Posterior cingulate gyrus (tissue), 11 donors: ENCODE measurements around the gene AGL.
A peak's percentile ranks its signal among the peaks of the same experiment; 100 is the strongest.
"Not testable (repeated sequence)": the region's sequence is repeated elsewhere in the genome, so short reads cannot be mapped to it uniquely, and the experiment has no call there.

Experiments
- DNase-seq, 10 donors: peaks; one replicate each; pipeline versions ENCODE4 v3.0.0 to v3.0.0-alpha.2; 2020 to 2021; ENCODE audit warnings: mixed read lengths in 3 of 10
- intact Hi-C: fragments of 100-400 bp; cut with DNase I; formaldehyde crosslinking; loops from one replicate; pipeline ENCODE4 v1.15.1; 2023

The AGL gene

DNA sequence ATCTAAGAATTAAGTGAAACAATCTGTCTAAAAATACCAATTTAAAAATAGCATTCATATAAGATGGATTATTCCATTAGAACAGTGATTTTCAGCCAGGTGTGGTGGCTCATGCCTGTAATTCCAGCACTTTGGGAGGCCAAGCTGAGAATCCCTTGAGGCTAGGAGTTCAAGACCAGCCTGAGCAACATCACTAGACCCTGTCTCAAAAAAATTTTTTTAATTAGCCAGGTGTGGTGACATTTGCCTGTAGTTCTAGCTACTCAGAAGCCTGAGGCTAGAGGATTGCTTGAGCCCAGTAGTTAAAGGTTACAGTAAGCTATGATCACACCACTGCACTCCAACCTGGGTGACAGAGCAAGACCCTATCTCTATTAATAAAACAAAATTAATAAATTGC lies 84.6 kb downstream of the AGL start:
- intact Hi-C loops: no loop called here
- no peak for DNase-seq

DNA sequence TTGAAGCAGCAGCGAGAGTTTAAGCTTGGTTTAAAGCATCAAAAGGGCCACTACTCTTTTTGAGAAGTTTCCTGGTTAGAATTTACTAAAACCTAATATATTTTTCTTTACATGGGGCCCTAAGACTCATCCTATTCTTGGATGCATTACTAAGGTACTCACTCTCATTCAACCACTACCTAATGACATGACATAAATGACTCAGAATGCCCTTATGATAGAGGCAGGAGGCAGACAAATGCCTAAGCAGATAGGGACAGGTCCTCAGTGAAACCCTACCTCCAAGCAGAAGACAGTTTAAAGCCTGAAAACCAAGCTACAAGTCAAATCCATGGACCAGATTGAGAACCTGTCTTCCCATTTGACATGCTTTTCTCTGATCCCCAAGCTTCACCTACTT lies 85.4 kb downstream of the AGL start:
- intact Hi-C loops: no loop called here
- DNase-seq: no peak

DNA sequence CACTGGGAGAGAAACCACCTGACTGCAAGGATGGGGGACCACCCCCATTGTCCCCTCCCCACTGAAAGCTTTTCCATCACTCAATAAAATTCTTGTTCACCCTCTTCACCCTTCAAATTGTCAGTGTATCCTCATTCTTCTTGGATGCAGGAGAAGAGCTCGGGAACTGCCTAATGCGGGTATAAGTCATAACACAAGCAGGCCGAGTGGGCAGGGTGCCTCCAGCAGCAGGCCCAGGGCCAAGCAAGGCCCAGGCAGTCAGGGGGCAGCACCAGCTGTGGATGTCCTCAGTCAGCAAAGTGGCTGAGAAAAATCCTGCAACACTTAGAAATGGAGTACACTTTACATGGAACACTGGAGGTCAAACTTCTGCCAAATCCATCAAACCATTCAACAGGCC lies 85.9 kb downstream of the AGL start:
- no peak for DNase-seq
- intact Hi-C loops: no loop called here

DNA sequence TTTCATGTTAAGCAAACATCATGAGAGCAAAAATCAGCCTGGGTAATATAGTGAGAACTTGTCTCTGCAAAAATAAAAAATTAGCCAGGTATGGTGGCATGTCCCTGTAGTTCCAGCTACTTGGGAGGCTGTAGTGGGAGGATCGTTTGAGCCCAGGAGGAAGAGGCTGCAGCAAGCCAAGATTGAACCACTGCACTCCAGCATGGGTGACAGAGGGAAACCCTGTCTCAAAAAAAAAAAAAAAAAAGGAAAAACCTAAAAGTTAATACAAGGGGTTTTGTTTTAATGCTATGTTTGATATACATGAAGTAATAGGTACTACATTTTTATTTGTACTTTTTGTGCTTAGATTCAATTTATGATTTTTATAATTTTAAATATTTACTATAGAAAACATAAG lies 92.6 kb downstream of the AGL start:
- intact Hi-C loops: no loop called here
- no peak for DNase-seq

DNA sequence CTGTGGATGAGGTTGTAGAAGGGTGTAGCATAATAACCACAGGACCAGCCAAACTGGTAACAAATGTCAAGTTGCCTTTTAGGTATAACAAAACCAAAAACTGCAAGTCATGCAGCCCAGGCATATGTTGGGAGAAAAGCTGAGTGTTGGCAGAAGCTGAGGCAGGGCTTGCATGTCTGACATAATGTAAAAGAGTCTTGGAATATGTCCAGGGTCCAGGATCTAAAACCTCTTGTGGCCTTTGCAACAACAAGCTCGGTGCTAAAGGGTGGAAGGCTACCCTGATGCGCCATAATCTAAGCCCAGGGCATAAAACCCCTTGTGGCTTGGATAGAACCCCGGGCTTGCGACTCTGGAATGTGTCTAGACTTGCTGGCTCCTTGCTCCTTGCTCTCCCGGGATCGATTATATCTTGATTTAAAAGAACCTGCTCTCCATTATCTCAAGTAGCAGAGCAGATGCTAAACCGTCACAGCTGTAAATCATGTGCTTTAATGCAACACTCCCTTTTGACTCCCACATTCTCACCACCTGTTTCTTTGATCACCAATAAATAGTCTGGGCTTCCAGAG lies 93.1 kb downstream of the AGL start:
- intact Hi-C loops: no loop called here
- DNase-seq: no peak

DNA sequence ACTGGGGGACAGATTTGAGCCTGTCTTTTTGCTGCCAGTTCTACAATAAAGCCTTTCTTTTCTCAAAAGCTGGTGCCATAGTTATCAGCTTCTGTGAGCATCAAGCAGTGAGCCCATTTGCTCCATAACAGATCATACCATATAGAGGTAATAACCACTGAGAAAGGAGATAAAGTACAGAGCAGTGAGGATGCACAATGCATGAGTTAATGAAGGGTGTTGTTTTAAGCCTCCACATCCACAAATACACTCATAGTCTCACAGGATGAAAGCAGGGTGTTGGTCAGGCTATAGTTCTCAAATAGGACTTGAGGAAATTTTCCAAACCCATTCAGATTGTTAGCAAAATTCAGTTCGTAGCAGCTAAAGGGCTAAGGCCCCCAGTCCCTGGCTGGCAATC lies 94.0 kb downstream of the AGL start:
- intact Hi-C loops: no loop called here
- DNase-seq: no peak

DNA sequence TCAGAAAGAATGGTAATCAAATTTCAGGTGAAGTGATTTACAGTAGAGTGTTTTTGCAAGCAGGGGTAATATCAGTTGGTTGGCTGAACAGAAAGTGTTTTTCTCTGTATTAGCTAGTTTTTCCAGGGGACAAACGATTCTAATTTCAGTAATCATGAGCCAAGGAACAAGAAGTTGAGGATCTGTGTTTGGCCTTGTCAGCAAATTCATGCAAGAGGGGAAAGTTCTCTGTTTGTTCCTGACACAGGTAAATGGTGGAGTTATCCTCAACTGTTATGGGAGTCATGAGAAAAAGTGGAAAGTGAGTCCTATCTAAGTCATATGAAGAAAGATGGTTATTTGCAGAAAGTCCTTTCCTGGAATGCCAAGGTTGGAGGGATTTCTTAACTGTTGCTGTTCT lies 95.0 kb downstream of the AGL start:
- intact Hi-C loops: no loop called here

DNA sequence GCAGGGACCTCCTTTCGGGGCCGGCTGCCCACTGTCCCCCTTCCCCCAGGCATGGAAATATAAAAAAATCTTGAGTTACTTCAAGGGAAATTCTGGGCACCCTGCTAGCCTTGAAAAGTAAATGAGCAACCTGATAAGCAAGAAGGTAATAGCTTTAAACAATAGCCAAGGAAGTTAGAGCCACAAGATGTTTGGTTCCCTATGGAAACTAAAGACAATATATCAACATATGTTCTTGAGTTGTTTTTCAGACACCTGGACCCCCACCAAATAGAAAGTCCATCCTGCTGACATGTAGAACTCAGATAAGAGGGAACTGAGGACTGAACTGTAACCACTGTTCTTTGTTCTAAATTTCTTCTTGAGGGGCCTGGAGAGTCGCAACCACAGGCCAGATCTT lies 100.3 kb downstream of the AGL start:
- intact Hi-C loops: no loop called here
- no peak for DNase-seq

More for the DNA sequence above, 95.0 kb downstream of the AGL start:
- no peak for DNase-seq

DNA sequence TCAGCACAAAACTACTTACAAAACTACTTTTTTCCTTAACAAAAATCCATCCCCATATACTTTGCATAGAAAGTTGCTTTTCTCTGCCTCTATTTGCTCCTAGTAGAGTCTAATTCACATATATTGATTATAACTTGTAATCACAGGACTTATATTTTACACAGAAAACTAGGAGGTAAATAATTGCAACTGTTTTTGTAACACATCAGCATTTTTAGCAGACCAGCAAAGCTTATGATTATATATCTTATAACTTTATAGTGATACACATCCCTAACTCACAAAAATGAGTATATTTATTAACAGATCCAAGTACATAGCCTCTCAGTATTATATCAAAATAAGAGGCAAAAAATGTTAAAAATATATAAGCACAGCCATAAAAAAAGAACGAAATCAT lies 102.4 kb downstream of the AGL start:
- DNase-seq: no peak
- intact Hi-C loops: no loop called here

DNA sequence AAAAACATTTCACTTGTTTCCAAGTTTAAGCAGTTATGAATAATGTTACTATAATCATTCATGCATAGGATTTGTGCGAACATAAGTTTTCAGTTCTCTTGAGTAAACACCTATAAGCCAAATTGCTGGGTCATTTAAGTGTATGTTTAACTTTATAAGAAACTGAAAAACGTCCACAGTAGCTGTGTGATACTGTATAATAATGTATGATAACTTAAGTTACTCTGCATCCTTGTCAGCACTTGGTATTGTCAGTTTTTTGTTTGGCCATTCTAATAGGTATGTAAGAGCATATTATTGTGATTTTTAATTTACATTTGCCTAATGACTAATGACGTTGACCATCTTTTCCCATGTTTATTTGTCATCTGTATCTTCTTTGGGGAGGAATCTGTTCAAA lies 105.2 kb downstream of the AGL start:
- intact Hi-C loops: no loop called here
- DNase-seq: no peak

DNA sequence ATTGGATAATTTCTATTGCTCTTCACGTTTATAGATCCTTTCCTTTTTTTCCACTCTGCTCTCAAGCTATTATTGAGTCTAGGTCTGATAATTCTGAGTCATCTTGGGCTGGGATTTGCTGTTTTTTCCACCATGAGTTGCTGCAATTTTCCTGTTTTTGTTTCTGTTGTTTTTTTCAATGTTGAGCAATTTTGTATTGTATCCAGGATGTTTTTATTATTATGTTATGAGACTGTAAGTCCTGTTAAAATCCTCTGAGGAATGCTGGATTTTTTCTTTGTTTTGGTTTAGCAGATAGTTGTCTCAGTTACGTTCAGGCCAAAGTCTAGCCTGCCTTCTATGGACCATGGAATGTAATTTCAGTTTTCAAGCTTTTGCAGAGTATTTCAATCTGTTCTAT lies 106.6 kb downstream of the AGL start:
- DNase-seq: no peak
- intact Hi-C loops: no loop called here

DNA sequence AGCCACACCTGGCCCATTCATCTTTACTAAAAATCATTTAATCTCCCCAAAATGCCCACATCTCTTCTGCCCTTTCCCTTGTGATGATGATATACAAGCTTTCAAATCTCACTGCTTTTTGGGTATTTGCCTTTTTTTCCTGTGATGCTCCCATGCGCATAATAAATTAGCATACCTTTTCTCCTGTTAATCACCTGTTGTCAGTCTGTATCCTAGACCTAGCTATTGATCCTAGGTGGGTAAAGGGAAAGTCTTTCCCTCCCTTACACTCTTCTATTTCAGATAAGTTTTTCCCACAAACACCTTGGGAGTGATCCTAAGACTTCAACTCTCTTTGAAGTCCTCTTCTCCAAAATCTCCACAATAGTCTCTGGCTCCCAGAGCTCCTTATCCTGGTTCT lies 107.7 kb downstream of the AGL start:
- DNase-seq: no peak
- intact Hi-C loops: no loop called here

DNA sequence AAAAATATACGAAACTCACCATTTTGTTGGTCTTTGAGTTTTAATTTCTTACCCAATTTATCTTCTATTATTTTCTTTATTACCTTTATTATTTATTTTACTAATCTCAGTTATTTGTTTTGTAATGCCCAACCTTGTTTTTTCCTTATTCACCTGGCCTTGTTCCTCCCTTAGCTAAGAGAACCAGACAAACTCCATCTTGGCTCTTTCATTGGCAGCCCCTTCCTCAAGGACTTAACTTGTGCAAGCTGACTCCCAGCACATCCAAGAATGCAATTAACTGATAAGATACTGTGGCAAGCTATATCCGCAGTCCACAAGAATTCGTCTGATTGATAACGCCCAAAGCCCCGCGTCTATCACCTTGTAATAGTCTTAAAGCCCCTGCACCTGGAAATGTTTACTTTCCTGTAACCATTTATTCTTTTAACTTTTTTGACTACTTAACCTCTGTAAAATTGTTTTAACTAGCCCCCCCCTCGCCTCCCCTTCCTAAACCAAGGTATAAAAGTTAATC lies 109.1 kb downstream of the AGL start:
- intact Hi-C loops, DNase-seq: not testable (repeated sequence)

DNA sequence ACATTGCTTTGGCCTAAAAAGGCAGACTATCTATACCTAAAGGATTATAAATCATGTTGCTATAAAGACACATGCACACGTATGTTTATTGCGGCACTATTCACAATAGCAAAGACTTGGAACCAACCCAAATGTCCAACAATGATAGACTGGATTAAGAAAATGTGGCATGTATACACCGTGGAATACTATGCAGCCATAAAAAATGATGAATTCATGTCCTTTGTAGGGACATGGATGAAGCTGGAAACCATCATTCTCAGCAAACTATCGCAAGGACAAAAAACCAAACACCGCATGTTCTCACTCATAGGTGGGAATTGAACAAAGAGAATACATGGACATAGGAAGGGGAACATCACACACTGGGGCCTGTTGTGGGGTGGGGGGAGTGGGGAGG lies 110.1 kb downstream of the AGL start:
- intact Hi-C loops: loop anchor here (10.0 kb wide), 1 partner anchor 175 kb away; the partner anchor contains the start of genes SASS6 and TRMT13

DNA sequence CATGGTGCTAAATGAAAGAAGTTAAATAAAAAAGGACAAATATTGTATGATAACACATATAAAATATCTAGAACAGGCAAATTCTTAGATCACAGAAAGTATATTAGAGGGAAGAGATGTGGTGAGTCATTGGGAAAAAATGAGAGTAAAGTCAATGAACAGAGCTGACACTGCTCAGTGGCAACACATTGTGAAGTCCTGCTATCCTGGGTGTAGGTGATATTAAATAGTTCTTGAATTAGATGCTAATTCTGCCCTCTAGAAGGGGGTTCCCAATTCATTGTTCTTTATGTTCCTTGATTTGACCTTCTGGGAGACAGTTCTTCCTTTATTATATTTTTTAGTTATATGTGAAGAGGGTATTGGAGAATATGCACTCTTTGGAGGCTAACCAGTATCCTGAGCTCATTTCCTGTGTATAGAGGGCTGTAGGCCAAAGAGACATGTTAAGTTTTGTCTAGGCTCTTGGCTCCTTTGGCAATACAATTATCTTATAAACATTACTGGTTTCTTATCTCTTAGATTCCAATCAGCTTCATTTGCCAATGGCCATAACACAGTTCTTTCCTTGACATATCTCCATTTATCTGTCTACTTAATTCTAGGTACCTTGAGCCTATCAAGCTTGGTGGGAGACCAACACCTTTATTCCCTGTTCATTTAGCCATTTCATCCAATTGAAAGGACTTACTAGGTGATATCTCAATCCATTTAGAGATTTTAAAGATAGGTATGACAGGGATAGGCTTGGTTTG lies 113.1 kb downstream of the AGL start:
- intact Hi-C loops: loop anchor here (10.0 kb wide), 1 partner anchor 172 kb away; the partner anchor contains the start of genes SASS6 and TRMT13

More for the DNA sequence above, 110.1 kb downstream of the AGL start:
- DNase-seq: not testable (repeated sequence)

DNA sequence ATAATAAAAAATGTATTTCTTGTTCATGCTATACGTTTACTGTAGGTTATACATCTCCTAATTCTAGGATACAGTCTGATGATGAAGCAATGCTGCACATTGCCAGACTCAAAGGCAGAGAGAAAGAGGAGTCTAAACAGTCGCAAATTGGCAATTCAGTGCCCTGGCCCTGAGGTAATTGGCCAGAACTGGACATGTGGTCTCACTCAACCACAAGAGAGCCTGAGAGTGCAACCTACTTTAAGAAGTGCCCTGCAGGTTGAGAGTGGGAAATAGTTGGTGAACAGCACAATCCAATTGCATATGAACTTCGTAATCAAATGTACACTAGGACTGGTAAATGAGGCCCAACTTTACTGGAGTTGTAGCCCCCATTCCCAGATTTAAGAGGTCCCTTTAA lies 114.6 kb downstream of the AGL start:
- intact Hi-C loops: loop anchor here (10.0 kb wide), 1 partner anchor 170 kb away; the partner anchor contains the start of genes SASS6 and TRMT13
- DNase-seq: no peak

More for the DNA sequence above, 113.1 kb downstream of the AGL start:
- DNase-seq: no peak

DNA sequence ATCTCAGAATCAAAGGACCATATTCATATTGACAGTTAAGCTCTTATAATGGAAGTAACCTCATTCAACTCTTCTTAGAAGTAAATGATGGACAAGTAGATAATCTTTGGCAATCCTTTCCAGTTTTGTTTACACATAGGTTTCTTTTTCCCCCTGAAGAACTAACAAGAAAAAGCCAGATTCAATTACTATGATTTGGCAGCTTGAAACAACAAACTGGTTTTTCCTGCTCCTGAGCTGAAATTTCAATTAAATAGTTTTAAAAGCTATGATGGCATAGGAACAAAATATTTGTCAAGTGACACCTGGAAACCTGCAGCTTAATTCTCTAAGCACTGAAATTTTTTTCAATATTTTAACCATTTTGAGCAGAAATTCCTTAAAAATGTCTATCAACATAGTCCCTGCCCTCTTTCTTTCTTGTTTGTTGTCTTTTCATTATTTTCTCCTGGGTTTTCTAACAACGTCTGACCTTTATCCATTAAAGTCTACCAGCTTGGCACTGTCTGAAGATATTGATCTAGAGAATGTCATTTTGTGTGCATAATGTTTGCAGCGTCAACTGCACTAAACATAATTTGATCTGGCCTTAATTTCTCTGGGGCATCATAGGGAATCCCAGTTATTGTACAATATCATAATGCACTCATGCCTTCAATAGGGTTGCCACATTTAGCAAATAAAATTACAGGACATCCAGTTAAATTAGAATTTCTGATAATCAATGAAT lies 115.7 kb downstream of the AGL start:
- no peak for DNase-seq
- intact Hi-C loops: loop anchor here (10.0 kb wide), 1 partner anchor 169 kb away; the partner anchor contains the start of genes SASS6 and TRMT13

DNA sequence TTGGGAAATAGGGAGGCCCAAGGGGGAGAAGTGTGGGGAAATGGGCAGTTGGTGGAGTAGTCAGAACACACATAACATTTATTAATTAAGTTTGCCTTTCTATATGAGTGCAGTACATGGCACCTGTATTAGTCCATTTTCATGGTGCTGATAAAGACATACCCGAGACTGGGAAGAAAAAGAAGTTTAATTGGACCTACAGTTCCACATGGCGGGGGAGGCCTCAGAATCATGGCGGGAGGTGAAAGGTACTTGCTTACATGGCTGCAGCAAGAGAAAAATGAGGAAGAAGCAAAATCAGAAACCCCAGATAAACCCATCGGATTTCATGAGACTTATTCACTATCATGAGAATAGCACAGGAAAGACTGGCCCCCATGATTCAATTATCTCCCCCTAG lies 118.1 kb downstream of the AGL start:
- intact Hi-C loops: loop anchor here (10.0 kb wide), 1 partner anchor 167 kb away; the partner anchor contains the start of genes SASS6 and TRMT13
- DNase-seq: no peak

DNA sequence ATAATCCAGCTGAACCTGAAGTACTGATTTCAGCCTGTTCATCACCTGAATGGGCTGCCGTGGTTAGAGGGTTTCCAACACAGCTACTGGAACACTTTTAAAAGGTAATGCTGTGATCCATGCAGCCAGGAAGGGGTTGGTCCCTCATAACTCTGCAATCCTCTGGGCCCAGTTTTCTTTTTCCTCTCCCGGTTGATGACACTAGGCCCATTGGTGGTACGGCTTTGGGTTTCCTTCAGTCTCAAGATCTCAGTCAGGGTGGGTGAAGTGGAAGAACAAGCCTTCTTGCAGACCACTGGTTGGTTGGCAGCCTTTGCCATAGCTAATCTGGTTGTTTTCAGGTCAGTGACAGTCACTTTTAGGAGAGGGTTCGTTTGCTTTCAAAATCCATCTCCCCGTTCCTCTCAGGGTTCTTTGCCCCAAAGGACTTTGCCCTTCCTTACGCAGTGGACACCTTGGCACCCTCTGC lies 119.1 kb downstream of the AGL start:
- no peak for DNase-seq
- intact Hi-C loops: loop anchor here (10.0 kb wide), 1 partner anchor 166 kb away; the partner anchor contains the start of genes SASS6 and TRMT13

DNA sequence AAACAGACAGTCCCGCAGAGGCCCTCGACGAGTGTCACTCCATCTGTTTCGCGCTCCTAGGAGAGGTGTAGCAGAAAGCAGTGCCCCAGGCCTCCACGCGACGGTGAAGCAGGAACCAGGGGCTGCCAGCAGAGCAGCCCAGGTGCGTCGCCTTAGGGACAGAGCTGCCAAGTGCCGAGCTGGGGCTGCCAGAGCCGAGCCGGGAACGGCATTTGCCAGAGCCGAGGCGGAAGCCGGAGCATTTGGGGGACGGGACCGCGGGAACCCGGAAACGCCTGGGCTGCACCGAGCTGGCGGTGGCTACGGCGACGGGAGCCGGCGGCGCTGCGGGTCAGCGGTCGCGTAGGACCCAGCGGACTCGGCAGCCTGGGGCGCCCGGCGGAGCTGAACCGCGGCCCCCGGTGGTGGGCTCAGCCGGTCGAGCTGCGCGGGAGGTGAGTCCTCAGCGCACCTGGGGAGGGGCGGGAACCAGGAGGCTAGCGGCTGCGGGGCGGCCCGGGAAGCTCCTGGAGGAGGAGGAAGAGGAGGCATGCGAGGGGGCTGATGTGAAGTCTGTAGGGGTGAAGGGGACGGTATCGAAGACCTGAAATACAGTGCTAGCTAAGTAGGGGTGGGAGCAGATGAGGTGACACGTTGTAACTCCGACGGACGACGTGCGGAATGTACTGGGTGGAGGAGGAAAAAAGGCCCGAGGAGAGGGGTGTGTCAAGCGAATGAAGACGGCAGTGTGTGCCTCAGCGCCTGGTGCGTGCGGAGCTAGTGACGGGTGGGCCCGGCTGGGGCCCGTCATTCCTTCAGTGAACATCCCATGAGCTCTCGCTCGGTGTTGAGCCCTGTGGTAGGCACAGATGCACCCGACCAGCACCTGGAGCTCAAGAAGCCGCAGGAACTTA lies 119.8 kb downstream of the AGL start, which contains the start of gene SLC35A3:
Gene SLC35A3, plus strand, starts transcription at position 268 of the 893 bp plus-strand sequence. CDS start 23,559 bp downstream, outside the sequence.
- intact Hi-C loops: loop anchor here (10.0 kb wide), 2 partner anchors 65 to 165 kb away; partner anchors contain the start of genes SASS6 and TRMT13

More for the DNA sequence above, 119.8 kb downstream of the AGL start, which contains the start of gene SLC35A3:
- DNase-seq: peak; percentile 74 to 97 (median 84)
